SJCRH30 (cell line): ENCODE measurements around the gene SLC17A1. TPM values are rescaled to one million over a fixed set of nuclear protein-coding genes. Genes with fewer than 3 reads are reported as not detected.

Experiments used
- DNase-seq, 2 experiments: peaks; one replicate each; pipeline ENCODE4 v3.0.0-alpha.2; 2015 to 2020
- H3K27ac ChIP-seq: fragments of 250-450 bp; sonication (Bioruptor Pico); 2 replicates; pipeline ENCODE4 v1.5.1; 2020; ENCODE audit warnings: mild to moderate bottlenecking, moderate library complexity
- H3K27me3 ChIP-seq: fragments of 250-450 bp; sonication (Bioruptor Pico); 2 replicates; pipeline ENCODE4 v1.5.1; 2020; ENCODE audit warnings: mild to moderate bottlenecking, moderate library complexity
- H3K36me3 ChIP-seq: fragments of 250-450 bp; sonication (Bioruptor Pico); 2 replicates; pipeline ENCODE4 v1.5.1; 2020; ENCODE audit warnings: mild to moderate bottlenecking, moderate library complexity
- H3K4me1 ChIP-seq: fragments of 250-450 bp; sonication (Bioruptor Pico); 2 replicates; pipeline ENCODE4 v1.5.1; 2020; ENCODE audit warnings: mild to moderate bottlenecking, moderate library complexity
- H3K4me3 ChIP-seq: fragments of 250-450 bp; sonication (Bioruptor Pico); 2 replicates; pipeline ENCODE4 v1.5.1; 2020; ENCODE audit warnings: mild to moderate bottlenecking, moderate library complexity
- H3K9me3 ChIP-seq: fragments of 250-450 bp; sonication (Bioruptor Pico); replicated peaks from 2 replicates; pipeline ENCODE4 v1.5.1; 2020; ENCODE audit warnings: mild to moderate bottlenecking, moderate library complexity
- total RNA-seq: library from RNA; depleted of rRNA; stranded (reverse); fragments of >200 nt; shearing (Covaris generic); gene quantifications from 2 replicates; pipeline ENCODE4 v1.2.3, GENCODE V29; 2014; rRNA removed

The SLC17A1 gene
- not detected in 2 replicates for total RNA-seq

GRCh38 chr6:25831532-25832306 lies at the start of gene SLC17A1:
TSS of gene SLC17A1 (minus strand) at chr6:25832052. CDS start at chr6:25830557, 1,495 bp downstream.
- Histone ChIP-seq H3K4me1 (no peaks in the 10 kb centered on the region), H3K9me3 (no peaks in the 10 kb centered on the region), H3K27me3 (no peaks in the 10 kb centered on the region), H3K27ac (no peak within 1 kb of the TSS), H3K4me3 (no peak within 1 kb of the TSS), H3K36me3 (no peaks in the 10 kb centered on the region)
- no peak for DNase-seq

- H3K4me3 ChIP-seq = no peak overlapping the region
- no peak for DNase-seq
- H3K4me1 ChIP-seq = no peaks in the 10 kb centered on the region
- H3K36me3 ChIP-seq = no peaks in the 10 kb centered on the region
- no peak overlapping the region for H3K27ac ChIP-seq
- H3K27me3 ChIP-seq = no peaks in the 10 kb centered on the region
- H3K9me3 ChIP-seq = no peaks in the 10 kb centered on the region
These were observed 48.7 kb upstream of the SLC17A1 start for GRCh38 chr6:25880601-25881000.

- Histone ChIP-seq H3K4me3 (no peak overlapping the region), H3K27me3 (no peaks in the 10 kb centered on the region), H3K36me3 (no peaks in the 10 kb centered on the region), H3K4me1 (no peaks in the 10 kb centered on the region), H3K9me3 (no peaks in the 10 kb centered on the region), H3K27ac (no peak overlapping the region)
- DNase-seq = no peak
These were observed 47.0 kb upstream of the SLC17A1 start for GRCh38 chr6:25878721-25879322.

- Histone ChIP-seq H3K4me3 (no peak overlapping the region), H3K27ac (no peak overlapping the region), H3K27me3 (no peaks in the 10 kb centered on the region), H3K36me3 (no peaks in the 10 kb centered on the region), H3K9me3 (no peaks in the 10 kb centered on the region), H3K4me1 (no peaks in the 10 kb centered on the region)
- no peak for DNase-seq
These were observed 44.2 kb upstream of the SLC17A1 start for GRCh38 chr6:25875926-25876602.

GRCh38 chr6:25875563-25875905 lies 43.7 kb upstream of the SLC17A1 start:
- no peak for DNase-seq
- H3K27me3 ChIP-seq = no peaks in the 10 kb centered on the region
- no peaks in the 10 kb centered on the region for H3K4me1 ChIP-seq

GRCh38 chr6:25874822-25875562 lies 43.1 kb upstream of the SLC17A1 start:
- Histone ChIP-seq H3K36me3 (no peaks in the 10 kb centered on the region), H3K27ac (no peak overlapping the region), H3K27me3 (no peaks in the 10 kb centered on the region), H3K4me3 (no peak overlapping the region), H3K4me1 (no peaks in the 10 kb centered on the region), H3K9me3 (no peaks in the 10 kb centered on the region)
- no peak for DNase-seq

More at GRCh38 chr6:25875563-25875905, 43.7 kb upstream of the SLC17A1 start:
- Histone ChIP-seq H3K4me3 (no peak overlapping the region), H3K27ac (no peak overlapping the region), H3K9me3 (no peaks in the 10 kb centered on the region), H3K36me3 (no peaks in the 10 kb centered on the region)

- H3K4me3 ChIP-seq = no peak within 1 kb of the TSS
- H3K9me3 ChIP-seq = no peaks in the 10 kb centered on the region
- no peak for DNase-seq
- H3K4me1 ChIP-seq = no peaks in the 10 kb centered on the region
- no peaks in the 10 kb centered on the region for H3K36me3 ChIP-seq
- no peaks in the 10 kb centered on the region for H3K27me3 ChIP-seq
- no peak within 1 kb of the TSS for H3K27ac ChIP-seq
These were observed 42.3 kb upstream of the SLC17A1 start, which contains the start of gene SLC17A3 for GRCh38 chr6:25874118-25874517. TSS of gene SLC17A3 (minus strand) at chr6:25874243. CDS start at chr6:25868387, 5,856 bp downstream.

GRCh38 chr6:25872814-25873213 lies 41.0 kb upstream of the SLC17A1 start:
- Histone ChIP-seq H3K4me3 (no peak overlapping the region), H3K27ac (no peak overlapping the region), H3K27me3 (no peaks in the 10 kb centered on the region), H3K4me1 (no peaks in the 10 kb centered on the region), H3K36me3 (no peaks in the 10 kb centered on the region), H3K9me3 (no peaks in the 10 kb centered on the region)
- no peak for DNase-seq

- Histone ChIP-seq H3K27me3 (no peaks in the 10 kb centered on the region), H3K4me1 (no peaks in the 10 kb centered on the region), H3K36me3 (no peaks in the 10 kb centered on the region), H3K4me3 (no peak overlapping the region), H3K9me3 (no peaks in the 10 kb centered on the region), H3K27ac (no peak overlapping the region)
- no peak for DNase-seq
These were observed 38.0 kb upstream of the SLC17A1 start for GRCh38 chr6:25869840-25870239.

- H3K36me3 ChIP-seq = no peaks in the 10 kb centered on the region
- H3K4me1 ChIP-seq = no peaks in the 10 kb centered on the region
- H3K27me3 ChIP-seq = no peaks in the 10 kb centered on the region
- H3K4me3 ChIP-seq = no peak overlapping the region
- no peak overlapping the region for H3K27ac ChIP-seq
- no peaks in the 10 kb centered on the region for H3K9me3 ChIP-seq
- no peak for DNase-seq
These were observed 36.8 kb upstream of the SLC17A1 start for GRCh38 chr6:25868436-25869183.

- no peaks in the 10 kb centered on the region for H3K36me3 ChIP-seq
- H3K27me3 ChIP-seq = no peaks in the 10 kb centered on the region
- no peaks in the 10 kb centered on the region for H3K9me3 ChIP-seq
- no peaks in the 10 kb centered on the region for H3K4me1 ChIP-seq
- no peak overlapping the region for H3K4me3 ChIP-seq
- H3K27ac ChIP-seq = no peak overlapping the region
- no peak for DNase-seq
These were observed 34.2 kb upstream of the SLC17A1 start for GRCh38 chr6:25866011-25866410.

- H3K27me3 ChIP-seq = no peaks in the 10 kb centered on the region
- no peak overlapping the region for H3K27ac ChIP-seq
- DNase-seq = no peak
- no peaks in the 10 kb centered on the region for H3K9me3 ChIP-seq
- no peaks in the 10 kb centered on the region for H3K36me3 ChIP-seq
- no peaks in the 10 kb centered on the region for H3K4me1 ChIP-seq
- H3K4me3 ChIP-seq = no peak overlapping the region
These were observed 31.5 kb upstream of the SLC17A1 start for GRCh38 chr6:25863360-25863759.

GRCh38 chr6:25862199-25862598 lies 30.3 kb upstream of the SLC17A1 start:
- H3K36me3 ChIP-seq = no peaks in the 10 kb centered on the region
- H3K9me3 ChIP-seq = no peaks in the 10 kb centered on the region

GRCh38 chr6:25852756-25853155 lies 20.9 kb upstream of the SLC17A1 start:
- no peaks in the 10 kb centered on the region for H3K36me3 ChIP-seq
- no peaks in the 10 kb centered on the region for H3K27me3 ChIP-seq
- no peaks in the 10 kb centered on the region for H3K9me3 ChIP-seq
- H3K4me1 ChIP-seq = no peaks in the 10 kb centered on the region
- DNase-seq = no peak
- no peak overlapping the region for H3K4me3 ChIP-seq
- H3K27ac ChIP-seq = no peak overlapping the region

More at GRCh38 chr6:25862199-25862598, 30.3 kb upstream of the SLC17A1 start:
- Histone ChIP-seq H3K27me3 (no peaks in the 10 kb centered on the region), H3K4me3 (no peak overlapping the region), H3K27ac (no peak overlapping the region), H3K4me1 (no peaks in the 10 kb centered on the region)
- no peak for DNase-seq
